Testis (tissue), 2 donors: ENCODE measurements around the gene ZNF610.

Experiments
- CTCF ChIP-seq, 3 experiments: fragments of 450-650 bp in 2 of 3; fragments of 200-600 bp in 1 of 3; sonication (generic) in 1 of 3; IDR thresholded peaks; one replicate each; pipeline ENCODE4 v1.5.1; 2016 to 2019; ENCODE audit warnings: antibody characterized with exemption in 3 of 3, mild to moderate bottlenecking in 2 of 3, moderate library complexity in 1 of 3
- POLR2A ChIP-seq: fragments of 450-650 bp; IDR thresholded peaks from one replicate; pipeline ENCODE4 v1.6.1; 2017; ENCODE audit warnings: antibody characterized with exemption, mild to moderate bottlenecking, moderate library complexity

DNA sequence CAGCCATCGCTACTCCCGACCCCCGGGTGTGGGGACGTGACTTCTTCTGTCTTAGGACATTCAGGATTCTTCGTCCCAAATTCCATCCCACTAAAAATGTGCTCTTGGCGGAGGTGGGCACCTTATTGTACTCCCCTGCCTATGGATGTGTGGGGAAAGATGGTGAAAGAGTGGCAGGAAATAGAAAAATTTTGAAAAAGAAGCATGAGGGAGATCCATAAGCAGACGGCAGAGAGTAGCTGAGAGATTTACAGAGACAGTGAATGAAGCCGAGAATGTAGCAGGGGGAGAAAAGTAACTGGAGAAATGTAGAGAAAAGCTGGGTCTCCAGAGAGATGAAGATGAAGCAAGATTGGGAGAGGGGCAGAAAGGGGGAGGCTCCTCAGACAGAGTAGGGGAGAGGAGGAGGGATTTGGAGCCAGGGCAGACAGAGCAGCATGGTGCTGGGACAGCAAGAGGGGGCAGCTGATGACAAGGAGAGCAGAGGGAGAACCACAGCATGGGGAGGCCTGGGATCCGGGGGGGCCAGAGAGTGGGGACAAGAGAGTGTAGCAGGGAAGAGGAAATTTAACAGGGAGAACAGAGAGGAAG lies 843 bp downstream of the ZNF610 start:
- no peak for TF ChIP-seq CTCF (IDR thresholded peaks at IDR 0.05)
- TF ChIP-seq POLR2A: no peak
